Mesothelial cell of epicardium (in vitro differentiated cells): ENCODE results near the gene DPP6. TPM values are rescaled to one million over a fixed set of nuclear protein-coding genes. Genes with fewer than 3 reads are reported as not detected.

ENCODE experiments used
- DNase-seq, 2 experiments: peaks; one replicate each; pipeline ENCODE4 v3.0.0; 2021; ENCODE audit warnings: low spot score in 2 of 2; ENCODE audit not compliant: unreplicated experiment in 2 of 2
- H3K27ac Mint-ChIP-seq: 2 replicates; pipeline ENCODE4 v1.8.0; 2021; ENCODE audit warnings: mixed read lengths
- H3K27me3 Mint-ChIP-seq: 2 replicates; pipeline ENCODE4 v1.8.0; 2021; ENCODE audit warnings: low read depth, mixed read lengths
- H3K36me3 Mint-ChIP-seq: 2 replicates; pipeline ENCODE4 v1.8.0; 2021; ENCODE audit warnings: mixed read lengths
- H3K4me1 Mint-ChIP-seq: 2 replicates; pipeline ENCODE4 v1.8.0; 2021; ENCODE audit warnings: mixed read lengths
- H3K4me3 Mint-ChIP-seq: 2 replicates; pipeline ENCODE4 v1.8.0; 2021; ENCODE audit warnings: mild to moderate bottlenecking, moderate library complexity, mixed read lengths
- H3K9me3 Mint-ChIP-seq: 2 replicates; pipeline ENCODE4 v1.8.0; 2021; ENCODE audit warnings: mixed read lengths
- CTCF ChIP-seq: fragments of 200-600 bp; sonication (generic); IDR thresholded peaks from one replicate; pipeline ENCODE4 v1.5.0; 2021; ENCODE audit warnings: antibody characterized with exemption; ENCODE audit not compliant: unreplicated experiment
- total RNA-seq: library from RNA; stranded (reverse); gene quantifications from 3 replicates; pipeline ENCODE4 v1.2.1, GENCODE V29; 2021

The DPP6 gene
- total RNA-seq, 1 donor from 2014 or later, result 0.09 TPM

- Mint-ChIP-seq H3K27me3 (peaks cover 7% of the 10 kb centered on the region), H3K27ac (no peak overlapping the region), H3K4me3 (no peak overlapping the region), H3K36me3 (no peaks in the 10 kb centered on the region), H3K4me1 (peaks cover 3% of the 10 kb centered on the region), H3K9me3 (peaks cover 10% of the 10 kb centered on the region)
- no peak for TF ChIP-seq CTCF
- no peak for DNase-seq
Measured at GRCh38 chr7:154909241-154910105, 857.3 kb downstream of the DPP6 start.

- Mint-ChIP-seq H3K27me3 (peaks cover 9% of the 10 kb centered on the region), H3K27ac (no peak overlapping the region), H3K4me3 (no peak overlapping the region), H3K9me3 (peaks cover 10% of the 10 kb centered on the region), H3K36me3 (no peaks in the 10 kb centered on the region), H3K4me1 (peaks cover 3% of the 10 kb centered on the region)
- no peak for TF ChIP-seq CTCF
- DNase-seq, result no peak
Measured at GRCh38 chr7:154910125-154910524, 857.9 kb downstream of the DPP6 start.

GRCh38 chr7:154910977-154911376 lies 858.8 kb downstream of the DPP6 start:
- Mint-ChIP-seq H3K27ac (no peak overlapping the region), H3K36me3 (no peaks in the 10 kb centered on the region), H3K9me3 (peaks cover 10% of the 10 kb centered on the region), H3K4me1 (peaks cover 3% of the 10 kb centered on the region), H3K4me3 (no peak overlapping the region), H3K27me3 (peaks cover 12% of the 10 kb centered on the region)
- no peak for TF ChIP-seq CTCF
- DNase-seq, result no peak

GRCh38 chr7:154911411-154911810 lies 859.2 kb downstream of the DPP6 start:
- Mint-ChIP-seq H3K36me3 (no peaks in the 10 kb centered on the region), H3K4me1 (peaks cover 3% of the 10 kb centered on the region), H3K27me3 (peaks cover 15% of the 10 kb centered on the region), H3K27ac (no peak overlapping the region), H3K4me3 (no peak overlapping the region), H3K9me3 (peaks cover 10% of the 10 kb centered on the region)
- no peak for DNase-seq
- no peak for TF ChIP-seq CTCF

DNA sequence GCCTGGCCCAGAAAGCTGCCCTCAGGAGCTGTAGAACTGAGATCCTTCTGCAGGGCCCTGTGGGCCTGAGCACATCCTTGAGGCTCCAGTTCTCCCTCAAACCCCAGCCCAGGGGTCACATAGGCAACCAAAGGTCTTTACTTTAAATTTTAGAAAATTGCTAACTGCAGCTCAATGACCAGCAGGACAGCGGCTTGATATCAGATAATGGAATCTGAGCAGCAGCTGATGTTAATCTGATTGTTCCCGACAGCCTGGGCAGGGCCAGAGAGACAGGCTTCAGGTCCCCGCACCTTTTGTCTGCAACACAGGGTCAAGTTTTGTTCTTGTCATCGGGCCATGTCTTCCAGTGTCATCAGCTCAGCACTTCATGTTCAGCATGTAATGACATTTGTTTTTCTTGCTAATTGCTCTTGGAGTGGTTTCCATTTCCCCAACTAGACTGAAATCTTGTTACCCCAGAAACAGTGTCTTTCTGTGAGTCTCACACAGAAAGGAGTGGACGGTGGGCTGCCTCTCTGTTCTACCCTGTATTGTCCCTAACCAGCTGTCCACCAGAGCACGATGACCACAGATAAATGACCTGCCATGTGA lies 859.8 kb downstream of the DPP6 start:
- Mint-ChIP-seq H3K27ac (no peak overlapping the region), H3K27me3 (peaks cover 16% of the 10 kb centered on the region), H3K4me3 (no peak overlapping the region), H3K4me1 (peaks cover 3% of the 10 kb centered on the region), H3K36me3 (no peaks in the 10 kb centered on the region), H3K9me3 (peaks cover 10% of the 10 kb centered on the region)
- no peak for DNase-seq
- TF ChIP-seq CTCF, result no peak
